Breast epithelium (tissue), 3 donors: ENCODE results near the gene STING1.
"Not testable (repeated sequence)": the region's sequence is repeated elsewhere in the genome, so short reads cannot be mapped to it uniquely, and the experiment has no call there.

Experiments
- POLR2A ChIP-seq: fragments of 450-650 bp; IDR thresholded peaks from one replicate; pipeline ENCODE4 v1.6.1; 2016; ENCODE audit warnings: antibody characterized with exemption, mild to moderate bottlenecking, moderate library complexity
- POLR2AphosphoS5 ChIP-seq, 3 donors: sonication (generic); formaldehyde crosslinking; IDR thresholded peaks; one replicate each; pipeline ENCODE4 v1.6.1; 2017; ENCODE audit warnings: antibody characterized with exemption in 3 of 3
- TF ChIP-seq, protein P1 (sequence below), 3 donors: fragments of 450-650 bp; IDR thresholded peaks; one replicate each; pipeline ENCODE4 v1.5.1; 2016 to 2017; ENCODE audit warnings: antibody characterized with exemption in 3 of 3, mild to moderate bottlenecking in 3 of 3, moderate library complexity in 3 of 3

DNA sequence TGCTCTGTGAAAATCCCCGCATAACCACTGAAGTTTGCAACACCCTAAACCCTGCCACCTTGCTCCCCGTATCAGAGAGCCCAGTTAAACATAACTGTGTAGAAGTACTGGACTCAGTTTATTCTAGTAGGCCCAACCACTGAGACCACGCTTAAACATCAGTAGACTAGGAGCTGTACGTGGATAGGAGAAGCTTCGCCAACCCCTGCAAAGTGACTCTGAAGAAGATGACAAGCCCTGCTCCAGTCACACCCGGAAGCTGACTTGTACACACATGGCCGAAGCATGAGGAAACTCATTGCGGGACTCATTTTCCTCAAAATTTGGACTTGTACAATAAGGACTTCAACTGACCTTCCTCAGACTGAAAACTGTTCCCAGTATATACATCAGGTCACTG lies 46.1 kb upstream of the STING1 start:
- not testable (repeated sequence) for TF ChIP-seq POLR2A; POLR2AphosphoS5 (IDR thresholded peaks at IDR 0.05)
- TF ChIP-seq, protein P1, sequence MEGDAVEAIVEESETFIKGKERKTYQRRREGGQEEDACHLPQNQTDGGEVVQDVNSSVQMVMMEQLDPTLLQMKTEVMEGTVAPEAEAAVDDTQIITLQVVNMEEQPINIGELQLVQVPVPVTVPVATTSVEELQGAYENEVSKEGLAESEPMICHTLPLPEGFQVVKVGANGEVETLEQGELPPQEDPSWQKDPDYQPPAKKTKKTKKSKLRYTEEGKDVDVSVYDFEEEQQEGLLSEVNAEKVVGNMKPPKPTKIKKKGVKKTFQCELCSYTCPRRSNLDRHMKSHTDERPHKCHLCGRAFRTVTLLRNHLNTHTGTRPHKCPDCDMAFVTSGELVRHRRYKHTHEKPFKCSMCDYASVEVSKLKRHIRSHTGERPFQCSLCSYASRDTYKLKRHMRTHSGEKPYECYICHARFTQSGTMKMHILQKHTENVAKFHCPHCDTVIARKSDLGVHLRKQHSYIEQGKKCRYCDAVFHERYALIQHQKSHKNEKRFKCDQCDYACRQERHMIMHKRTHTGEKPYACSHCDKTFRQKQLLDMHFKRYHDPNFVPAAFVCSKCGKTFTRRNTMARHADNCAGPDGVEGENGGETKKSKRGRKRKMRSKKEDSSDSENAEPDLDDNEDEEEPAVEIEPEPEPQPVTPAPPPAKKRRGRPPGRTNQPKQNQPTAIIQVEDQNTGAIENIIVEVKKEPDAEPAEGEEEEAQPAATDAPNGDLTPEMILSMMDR (IDR thresholded peaks at IDR 0.05): not testable (repeated sequence)
